ENCODE measurements around the gene MPZL2. TPM values are rescaled to one million over a fixed set of nuclear protein-coding genes. Genes with fewer than 3 reads are reported as not detected.

The MPZL2 gene
- total and polyA plus RNA-seq, 2 of the 8 experiments (the other 6 are each of a cell fraction or from before 2014, with no cell fraction given): 2.4 to 3.2 TPM

GRCh38 chr11:118219244-118219643 is 44.9 kb downstream of the MPZL2 start:
- H4K20me1 ChIP-seq (replicated peaks in 1 of 2; ENCODE audit: control insufficient read depth in 1 of 2, insufficient read depth in 2 of 2, low read length in 2 of 2): no peaks in the 10 kb centered on the region
- no peaks in the 10 kb centered on the region for H3K23me2 ChIP-seq (ENCODE audit: low read depth, low read length)
- no peak overlapping the region for H2BK120ac ChIP-seq (replicated peaks; ENCODE audit: low read depth, low read length)
- H3K27me3 ChIP-seq (replicated peaks in 1 of 4; ENCODE audit: control insufficient read depth in 3 of 4, extremely low read depth in 1 of 4, insufficient read depth in 3 of 4, low read length in 3 of 4): no peaks in the 10 kb centered on the region
- ChIA-PET CTCF (ENCODE audit: partially characterized antibody) (interaction anchor here (1.6 to 1.8 kb wide), 2 partner anchors 20 to 21 kb away, joined by 4 to 6 read pairs; no protein-coding TSS in a partner anchor), POLR2A (ENCODE audit: partially characterized antibody) (no interaction called here)
- no peak overlapping the region for H3K18ac ChIP-seq (ENCODE audit: extremely low read depth, low read length)
- no peak overlapping the region for H3K23ac ChIP-seq (ENCODE audit: insufficient read length)
- no peak for FAIRE-seq
- H3K9me3 ChIP-seq (ENCODE audit: insufficient read depth in 2 of 2, low read depth in 1 of 2, low read length in 1 of 2): no peaks in the 10 kb centered on the region
- H3K4me2 ChIP-seq (ENCODE audit: insufficient read depth in 1 of 2, low read depth in 2 of 2, low read length in 2 of 2): no peak overlapping the region
- no peak overlapping the region for H4K91ac ChIP-seq (replicated peaks; ENCODE audit: insufficient read length, low read length)
- no peak overlapping the region for H3K4me3 ChIP-seq (ENCODE audit: extremely low read depth in 1 of 4, insufficient read depth in 2 of 4, low read depth in 3 of 4, low read length in 4 of 4)
- H4K8ac ChIP-seq (ENCODE audit: extremely low read depth, insufficient read depth, low read length): no peak overlapping the region
- H3K79me2 ChIP-seq (ENCODE audit: control insufficient read depth in 1 of 2, insufficient read depth in 2 of 2, low read length in 2 of 2): no peaks in the 10 kb centered on the region
- H2BK12ac ChIP-seq (ENCODE audit: low read depth, low read length): no peak overlapping the region
- H2BK20ac ChIP-seq (ENCODE audit: low read length): no peak overlapping the region
- H3K79me1 ChIP-seq (ENCODE audit: low read depth, low read length): no peaks in the 10 kb centered on the region
- no peak overlapping the region for H4K5ac ChIP-seq (ENCODE audit: insufficient read length, low read depth, low read length)
- H2AFZ ChIP-seq (ENCODE audit: low read length): no peak overlapping the region
- no peak for TF ChIP-seq KDM1A (IDR thresholded peaks at IDR 0.05; ENCODE audit: borderline replicate concordance, low read length)
- no peak for TF ChIP-seq EGR1 (IDR thresholded peaks at IDR 0.05; ENCODE audit: borderline replicate concordance, low read depth, low read length)
- no peak for TF ChIP-seq CHD2 (IDR thresholded peaks at IDR 0.05; ENCODE audit: low read length)
- no peak for TF ChIP-seq TEAD4 (IDR thresholded peaks at IDR 0.05; ENCODE audit: low read depth, low read length)
- H2BK5ac ChIP-seq (ENCODE audit: low read depth, low read length): no peak overlapping the region
- no peak overlapping the region for H2BK15ac ChIP-seq (ENCODE audit: low read length)
- H3K4me1 ChIP-seq (replicated peaks in 1 of 4; ENCODE audit: control insufficient read depth in 3 of 4, insufficient read depth in 4 of 4, low read length in 3 of 4): peaks cover 0 to 3% (median 0%) of the 10 kb centered on the region in 4 experiments; a peak in 1 of 7 replicates
- H2AK5ac ChIP-seq (ENCODE audit: low read depth, low read length): no peak overlapping the region
- no peak overlapping the region for H3K27ac ChIP-seq (ENCODE audit: low read depth, low read length)
- H3K4ac ChIP-seq (replicated peaks; ENCODE audit: insufficient read length, low read depth, low read length): no peak overlapping the region
- no peak for DNase-seq (ENCODE audit: low read depth in 1 of 2, low spot score in 2 of 2)
- no peak overlapping the region for H3K56ac ChIP-seq (replicated peaks; ENCODE audit: insufficient read length, low read depth, low read length)
- H3K9ac ChIP-seq (replicated peaks in 1 of 4; ENCODE audit: extremely low read depth in 1 of 4, low read depth in 3 of 4, low read length in 3 of 4): no peak overlapping the region
- H3K36me3 ChIP-seq (ENCODE audit: control insufficient read depth in 2 of 4, insufficient read depth in 4 of 4, low read length in 3 of 4): no peaks in the 10 kb centered on the region
- H3K14ac ChIP-seq (ENCODE audit: insufficient read length): no peak overlapping the region

All from H1 (cell line).